GM12878 (cell line): Measurements from ENCODE around the gene GRAMD1B.

Experiments used
- CREM ChIP-seq: IDR thresholded peaks from 2 replicates; pipeline ENCODE4 v1.6.1; 2014; ENCODE audit warnings: antibody characterized with exemption, low read depth
- ETV6 ChIP-seq, 2 experiments: fragments of 450-650 bp in 1 of 2; IDR thresholded peaks in 1 of 2; conservative IDR thresholded peaks in 1 of 2; 2 replicates each; pipeline ENCODE4 v1.6.1; 2014; ENCODE audit warnings: antibody characterized with exemption in 1 of 2, borderline replicate concordance in 1 of 2, low read depth in 1 of 2, mild to moderate bottlenecking in 1 of 2, moderate library complexity in 1 of 2

DNA sequence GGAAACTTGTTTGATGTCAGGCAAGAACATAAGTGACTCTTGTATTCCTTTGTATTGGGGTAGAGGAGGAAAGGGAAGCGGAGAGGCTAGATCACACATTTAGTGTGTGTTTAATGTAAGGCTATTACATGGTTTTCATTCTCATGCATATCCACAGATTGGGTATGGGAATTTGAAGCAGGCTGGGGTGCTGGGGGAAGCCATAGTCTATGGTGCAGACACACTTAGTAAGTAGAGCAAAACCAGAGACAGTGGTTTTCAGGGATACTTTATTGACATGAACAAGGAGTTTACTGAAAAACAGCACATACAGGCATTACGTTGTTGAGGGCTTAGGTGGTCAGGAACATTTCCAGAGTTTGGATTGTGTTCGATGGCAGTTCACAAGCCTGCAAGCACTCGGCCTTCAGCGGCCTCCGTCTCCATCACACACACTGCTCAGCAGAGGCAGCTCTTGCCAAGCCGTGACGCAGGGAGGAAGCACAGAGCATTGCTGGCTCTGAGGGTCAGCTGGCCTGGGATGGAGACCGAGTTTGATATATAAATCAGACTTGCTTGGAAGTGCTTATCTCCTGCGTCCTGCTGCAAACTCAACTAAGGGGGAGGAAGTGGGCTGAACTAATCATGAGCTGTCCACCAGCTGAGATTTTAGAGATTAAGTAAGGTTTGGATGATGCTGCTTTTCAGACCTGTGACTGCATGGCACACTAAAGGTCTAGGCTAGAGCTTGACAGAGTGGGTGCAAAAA is 199.0 kb downstream of the GRAMD1B start:
- TF ChIP-seq CREM (no peak), ETV6 (conservative IDR thresholded peaks at IDR 0.05 in 1 of 2, IDR thresholded peaks at IDR 0.05 in 1 of 2; ENCODE audit: borderline replicate concordance in 1 of 2, low read depth in 1 of 2) (no peak)
